Endothelial cell of umbilical vein (primary cell): ENCODE measurements around the gene PRDM16.

Experiments
- EZH2 ChIP-seq: IDR thresholded peaks from 2 replicates; pipeline ENCODE4 v1.6.1; 2012; ENCODE audit warnings: borderline replicate concordance, low read depth, mild to moderate bottlenecking, moderate library complexity, low read length, inconsistent platforms; ENCODE audit not compliant: severe bottlenecking
- FOS ChIP-seq: IDR thresholded peaks from 2 replicates; pipeline ENCODE4 v1.6.1; 2011; ENCODE audit warnings: mild to moderate bottlenecking, low read length, moderate library complexity, borderline replicate concordance; ENCODE audit not compliant: insufficient read depth
- JUN ChIP-seq: IDR thresholded peaks from 2 replicates; pipeline ENCODE4 v1.6.1; 2011; ENCODE audit warnings: borderline replicate concordance, low read depth; ENCODE audit not compliant: insufficient read length, insufficient read depth
- MYC ChIP-seq: IDR thresholded peaks from one replicate; pipeline ENCODE4 v1.6.1; 2011; ENCODE audit warnings: mild to moderate bottlenecking, low read depth, low read length
- POLR2A ChIP-seq: IDR thresholded peaks from 2 replicates; pipeline ENCODE4 v1.6.1; 2012; ENCODE audit warnings: low read depth, mild to moderate bottlenecking, control low read depth, low read length
- POLR2AphosphoS5 ChIP-seq: IDR thresholded peaks from 2 replicates; pipeline ENCODE4 v1.6.1; 2012; ENCODE audit warnings: low read depth, mild to moderate bottlenecking, control low read depth, low read length, moderate library complexity; ENCODE audit not compliant: insufficient read depth
- TF ChIP-seq, protein P1 (sequence below), 2 donors: IDR thresholded peaks; 1 replicate in 1 of 2; 2 replicates in 1 of 2; pipeline ENCODE4 v1.5.1; 2011; ENCODE audit warnings: low read length in 2 of 2, mild to moderate bottlenecking in 2 of 2, moderate library complexity in 2 of 2, control low read depth in 1 of 2, inconsistent platforms in 1 of 2, low read depth in 1 of 2; ENCODE audit not compliant: insufficient read depth in 1 of 2; ENCODE audit errors: extremely low read depth in 1 of 2
- TF ChIP-seq, protein P2 (sequence below): IDR thresholded peaks from 2 replicates; pipeline ENCODE4 v1.6.1; 2011; ENCODE audit not compliant: insufficient read depth, insufficient read length

DNA sequence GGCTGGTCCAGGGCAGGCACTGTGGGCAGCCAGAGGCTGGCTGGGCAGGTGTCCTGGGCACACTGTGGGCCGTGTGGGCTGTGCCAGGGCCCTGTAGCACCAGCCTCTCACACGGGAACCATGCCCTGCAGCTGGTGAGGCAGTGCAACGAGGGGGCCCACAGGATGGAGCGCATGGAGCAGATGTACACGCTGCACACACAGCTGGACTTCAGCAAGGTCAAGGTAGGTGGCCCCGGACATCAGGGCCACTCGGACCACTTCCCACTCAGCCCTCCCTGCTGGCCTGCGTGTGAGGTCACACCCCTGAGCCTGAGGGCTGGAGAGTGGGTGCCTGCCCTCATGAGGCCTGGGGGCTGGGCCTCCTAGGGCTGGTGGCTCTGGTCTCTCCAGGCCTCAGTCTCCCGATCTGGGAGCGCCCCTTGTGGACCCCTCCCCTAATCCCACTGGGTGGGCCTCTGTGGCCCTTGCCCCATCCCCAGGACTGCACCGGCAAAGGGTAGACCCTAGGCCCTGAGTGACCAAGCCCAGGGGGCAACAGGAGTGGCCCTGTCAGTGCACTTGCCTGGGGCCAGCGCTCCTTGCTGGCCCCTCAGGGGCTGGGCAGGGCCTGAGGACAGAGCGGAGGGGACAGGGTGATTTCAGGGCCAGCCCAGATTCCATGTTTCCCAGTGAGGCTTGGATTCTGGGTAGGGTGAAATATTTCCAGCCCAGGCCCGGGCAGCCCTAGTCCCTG lies 407.0 kb downstream of the PRDM16 start:
- TF ChIP-seq, protein P1, sequence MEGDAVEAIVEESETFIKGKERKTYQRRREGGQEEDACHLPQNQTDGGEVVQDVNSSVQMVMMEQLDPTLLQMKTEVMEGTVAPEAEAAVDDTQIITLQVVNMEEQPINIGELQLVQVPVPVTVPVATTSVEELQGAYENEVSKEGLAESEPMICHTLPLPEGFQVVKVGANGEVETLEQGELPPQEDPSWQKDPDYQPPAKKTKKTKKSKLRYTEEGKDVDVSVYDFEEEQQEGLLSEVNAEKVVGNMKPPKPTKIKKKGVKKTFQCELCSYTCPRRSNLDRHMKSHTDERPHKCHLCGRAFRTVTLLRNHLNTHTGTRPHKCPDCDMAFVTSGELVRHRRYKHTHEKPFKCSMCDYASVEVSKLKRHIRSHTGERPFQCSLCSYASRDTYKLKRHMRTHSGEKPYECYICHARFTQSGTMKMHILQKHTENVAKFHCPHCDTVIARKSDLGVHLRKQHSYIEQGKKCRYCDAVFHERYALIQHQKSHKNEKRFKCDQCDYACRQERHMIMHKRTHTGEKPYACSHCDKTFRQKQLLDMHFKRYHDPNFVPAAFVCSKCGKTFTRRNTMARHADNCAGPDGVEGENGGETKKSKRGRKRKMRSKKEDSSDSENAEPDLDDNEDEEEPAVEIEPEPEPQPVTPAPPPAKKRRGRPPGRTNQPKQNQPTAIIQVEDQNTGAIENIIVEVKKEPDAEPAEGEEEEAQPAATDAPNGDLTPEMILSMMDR (IDR thresholded peaks at IDR 0.05; ENCODE audit: extremely low read depth in 1 of 2, insufficient read depth in 1 of 2, low read depth in 1 of 2, low read length in 2 of 2), result no peak
- no peak for TF ChIP-seq POLR2A
- no peak for TF ChIP-seq POLR2AphosphoS5
- no peak for TF ChIP-seq JUN
- TF ChIP-seq MYC, result no peak
- TF ChIP-seq, protein P2, sequence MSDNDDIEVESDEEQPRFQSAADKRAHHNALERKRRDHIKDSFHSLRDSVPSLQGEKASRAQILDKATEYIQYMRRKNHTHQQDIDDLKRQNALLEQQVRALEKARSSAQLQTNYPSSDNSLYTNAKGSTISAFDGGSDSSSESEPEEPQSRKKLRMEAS, result no peak
- TF ChIP-seq FOS, result no peak
- TF ChIP-seq EZH2, result no peak
